Measurements from ENCODE around the gene GRAMD1A. TPM values are rescaled to one million over a fixed set of nuclear protein-coding genes. Genes with fewer than 3 reads are reported as not detected.
"Not testable (repeated sequence)": the region's sequence is repeated elsewhere in the genome, so short reads cannot be mapped to it uniquely, and the experiment has no call there.

The GRAMD1A gene
- total and polyA plus RNA-seq, 5 donors: 27.9 to 37.4 (median 32.3) TPM

GRCh38 chr19:35013041-35013819 lies 13.1 kb downstream of the GRAMD1A start:
- H3K9me3 ChIP-seq (ENCODE audit: control insufficient read depth, low read length): no peaks in the 10 kb centered on the region
- intact Hi-C loops (cut with DNase I): loop anchor here (1.0 to 5.0 kb wide), 3 partner anchors 40 to 41 kb away; no protein-coding TSS in a partner anchor
- H3K27me3 ChIP-seq (ENCODE audit: control insufficient read depth, insufficient read depth): no peaks in the 10 kb centered on the region
- no peak overlapping the region for H3K27ac ChIP-seq (ENCODE audit: low read length)
- DNase-seq (peak; percentile 78 to 93 (median 91)), ATAC-seq (peak; percentile 60 to 80)
- 50% methylated on average over 32 of the region's 32 CpGs for whole genome bisulfite sequencing
- H3K4me3 ChIP-seq (ENCODE audit: low read length): no peak overlapping the region
- no peaks in the 10 kb centered on the region for H3K4me1 ChIP-seq (ENCODE audit: control insufficient read depth, insufficient read depth, low read length)

- no peak for ATAC-seq
- Histone ChIP-seq H3K9me3 (ENCODE audit: control insufficient read depth, low read length) (no peaks in the 10 kb centered on the region), H3K27ac (ENCODE audit: low read length) (no peak overlapping the region), H3K4me3 (ENCODE audit: low read length) (no peak overlapping the region), H3K27me3 (ENCODE audit: control insufficient read depth, insufficient read depth) (no peaks in the 10 kb centered on the region), H3K4me1 (ENCODE audit: control insufficient read depth, insufficient read depth, low read length) (no peaks in the 10 kb centered on the region)
- peak in 2 of 3 donors; percentile 58 to 66 for DNase-seq
- intact Hi-C loops (cut with DNase I): loop anchor here (1.0 to 5.0 kb wide), 3 partner anchors 41 to 42 kb away; no protein-coding TSS in a partner anchor
- WGBS: 81% methylated on average over 23 of the region's 23 CpGs
Measured at GRCh38 chr19:35013820-35014754, 14.0 kb downstream of the GRAMD1A start.

- ATAC-seq; H3K27ac ChIP-seq (ENCODE audit: low read length); H3K4me1 ChIP-seq (ENCODE audit: control insufficient read depth, insufficient read depth, low read length); H3K4me3 ChIP-seq (ENCODE audit: low read length); H3K9me3 ChIP-seq (ENCODE audit: control insufficient read depth, low read length); H3K27me3 ChIP-seq (ENCODE audit: control insufficient read depth, insufficient read depth): not testable (repeated sequence)
- peak in 1 of 3 donors; percentile 6 for DNase-seq
- intact Hi-C loops (cut with DNase I): loop anchor here in 2 of 4 donors (5.0 kb wide), 1 partner anchor 42 kb away; no protein-coding TSS in a partner anchor
- 94% methylated on average over 4 of the region's 4 CpGs for WGBS
Measured at GRCh38 chr19:35014774-35015173, 14.7 kb downstream of the GRAMD1A start.

- no peaks in the 10 kb centered on the region for H3K9me3 ChIP-seq (ENCODE audit: control insufficient read depth, low read length)
- intact Hi-C loops (cut with DNase I): no loop called here
- ATAC-seq (no peak), DNase-seq (peak in 2 of 3 donors; percentile 65)
- H3K4me1 ChIP-seq (ENCODE audit: control insufficient read depth, insufficient read depth, low read length): no peaks in the 10 kb centered on the region
- H3K27ac ChIP-seq (ENCODE audit: low read length): no peak overlapping the region
- H3K27me3 ChIP-seq (ENCODE audit: control insufficient read depth, insufficient read depth): no peaks in the 10 kb centered on the region
- no peak overlapping the region for H3K4me3 ChIP-seq (ENCODE audit: low read length)
- WGBS: 86% methylated on average over 16 of the region's 16 CpGs
Measured at GRCh38 chr19:35015270-35015953, 15.3 kb downstream of the GRAMD1A start.

GRCh38 chr19:35015954-35016351 lies 15.8 kb downstream of the GRAMD1A start:
- 98% methylated on average over 6 of the region's 6 CpGs for WGBS
- H3K9me3 ChIP-seq (ENCODE audit: control insufficient read depth, low read length): no peaks in the 10 kb centered on the region
- no peak for DNase-seq
- no peak overlapping the region for H3K4me3 ChIP-seq (ENCODE audit: low read length)
- H3K27me3 ChIP-seq (ENCODE audit: control insufficient read depth, insufficient read depth): no peaks in the 10 kb centered on the region
- intact Hi-C loops (cut with DNase I): no loop called here
- ATAC-seq: no peak
- no peak overlapping the region for H3K27ac ChIP-seq (ENCODE audit: low read length)
- H3K4me1 ChIP-seq (ENCODE audit: control insufficient read depth, insufficient read depth, low read length): no peaks in the 10 kb centered on the region

GRCh38 chr19:35017507-35017906 lies 17.4 kb downstream of the GRAMD1A start:
- intact Hi-C loops (cut with DNase I): no loop called here
- ATAC-seq: no peak
- no peak for DNase-seq
- Histone ChIP-seq H3K27ac (ENCODE audit: low read length) (no peak overlapping the region), H3K4me1 (ENCODE audit: control insufficient read depth, insufficient read depth, low read length) (no peaks in the 10 kb centered on the region), H3K4me3 (ENCODE audit: low read length) (no peak overlapping the region), H3K27me3 (ENCODE audit: control insufficient read depth, insufficient read depth) (no peaks in the 10 kb centered on the region), H3K9me3 (ENCODE audit: control insufficient read depth, low read length) (no peaks in the 10 kb centered on the region)
- WGBS: 64% methylated on average over 3 of the region's 3 CpGs

- Histone ChIP-seq H3K4me3 (ENCODE audit: low read length) (no peak overlapping the region), H3K27me3 (ENCODE audit: control insufficient read depth, insufficient read depth) (no peaks in the 10 kb centered on the region), H3K9me3 (ENCODE audit: control insufficient read depth, low read length) (no peaks in the 10 kb centered on the region), H3K27ac (ENCODE audit: low read length) (no peak overlapping the region), H3K4me1 (ENCODE audit: control insufficient read depth, insufficient read depth, low read length) (no peaks in the 10 kb centered on the region)
- ATAC-seq: no peak
- DNase-seq: no peak
- intact Hi-C loops (cut with DNase I): no loop called here
- WGBS: 96% methylated on average over 4 of the region's 4 CpGs
Measured at GRCh38 chr19:35018379-35018778, 18.3 kb downstream of the GRAMD1A start.

GRCh38 chr19:35019144-35019543 lies 19.0 kb downstream of the GRAMD1A start:
- no peaks in the 10 kb centered on the region for H3K9me3 ChIP-seq (ENCODE audit: control insufficient read depth, low read length)
- no peak for DNase-seq
- no peak overlapping the region for H3K27ac ChIP-seq (ENCODE audit: low read length)
- intact Hi-C loops (cut with DNase I): no loop called here
- H3K4me1 ChIP-seq (ENCODE audit: control insufficient read depth, insufficient read depth, low read length): no peaks in the 10 kb centered on the region
- ATAC-seq: no peak
- H3K4me3 ChIP-seq (ENCODE audit: low read length): no peak overlapping the region
- WGBS: 96% methylated on average over 22 of the region's 22 CpGs
- H3K27me3 ChIP-seq (ENCODE audit: control insufficient read depth, insufficient read depth): no peaks in the 10 kb centered on the region

- intact Hi-C loops (cut with DNase I): no loop called here
- Histone ChIP-seq H3K9me3 (ENCODE audit: control insufficient read depth, low read length) (no peaks in the 10 kb centered on the region), H3K4me3 (ENCODE audit: low read length) (no peak overlapping the region), H3K4me1 (ENCODE audit: control insufficient read depth, insufficient read depth, low read length) (no peaks in the 10 kb centered on the region), H3K27me3 (ENCODE audit: control insufficient read depth, insufficient read depth) (no peaks in the 10 kb centered on the region), H3K27ac (ENCODE audit: low read length) (no peak overlapping the region)
- ATAC-seq (no peak), DNase-seq (no peak)
- WGBS: 91% methylated on average over 10 of the region's 10 CpGs
Measured at GRCh38 chr19:35021016-35021415, 20.9 kb downstream of the GRAMD1A start.

GRCh38 chr19:35021596-35021995 lies 21.5 kb downstream of the GRAMD1A start:
- H3K27ac ChIP-seq (ENCODE audit: low read length): no peak overlapping the region
- H3K4me3 ChIP-seq (ENCODE audit: low read length): no peak overlapping the region
- ATAC-seq: no peak
- H3K4me1 ChIP-seq (ENCODE audit: control insufficient read depth, insufficient read depth, low read length): no peaks in the 10 kb centered on the region
- intact Hi-C loops (cut with DNase I): no loop called here
- 96% methylated on average over 25 of the region's 25 CpGs for WGBS
- H3K27me3 ChIP-seq (ENCODE audit: control insufficient read depth, insufficient read depth): no peaks in the 10 kb centered on the region
- no peak for DNase-seq
- H3K9me3 ChIP-seq (ENCODE audit: control insufficient read depth, low read length): no peaks in the 10 kb centered on the region

Data from right cardiac atrium (tissue), 5 donors.